Measurements from ENCODE around the gene MAPK1.

Gene MAPK1

GRCh38 chr22:21762712-21763581 is 104.5 kb downstream of the MAPK1 start:
- Histone ChIP-seq H4K20me1 (ENCODE audit: control insufficient read depth, insufficient read depth, low read depth, low read length) (no peaks in the 10 kb centered on the region), H3K9me3 (ENCODE audit: control insufficient read depth, insufficient read depth, low read length) (no peaks in the 10 kb centered on the region), H3K4me1 (ENCODE audit: control insufficient read depth, low read length) (no peaks in the 10 kb centered on the region), H3K9me2 (replicated peaks; ENCODE audit: control insufficient read depth, low read length) (no peaks in the 10 kb centered on the region), H3F3A (ENCODE audit: control insufficient read depth, insufficient read depth) (peaks cover 3% of the 10 kb centered on the region; the same call in 1 of the 2 replicates), H3K4me2 (ENCODE audit: low read length) (no peak overlapping the region), H3K4me3 (ENCODE audit: low read length) (no peak overlapping the region), H3K27me3 (ENCODE audit: control insufficient read depth, low read length) (no peaks in the 10 kb centered on the region), H3K36me3 (ENCODE audit: control insufficient read depth, low read length) (peaks cover 66% of the 10 kb centered on the region), H3K27ac (ENCODE audit: low read depth, low read length) (no peak overlapping the region), H3K79me2 (ENCODE audit: control insufficient read depth, low read length) (no peaks in the 10 kb centered on the region)
- TF ChIP-seq EZH2phosphoT487 (IDR thresholded peaks at IDR 0.05; ENCODE audit: borderline replicate concordance, low read length) (no peak), CTCF (IDR thresholded peaks at IDR 0.05; ENCODE audit: low read depth, low read length, poor library complexity, severe bottlenecking) (no peak)

- H3K4me2 ChIP-seq (ENCODE audit: low read length) = no peak overlapping the region
- no peaks in the 10 kb centered on the region for H3K27me3 ChIP-seq (ENCODE audit: control insufficient read depth, low read length)
- H3K79me2 ChIP-seq (ENCODE audit: control insufficient read depth, low read length) = no peaks in the 10 kb centered on the region
- peaks cover 3% of the 10 kb centered on the region; the same call in 1 of the 2 replicates for H3F3A ChIP-seq (ENCODE audit: control insufficient read depth, insufficient read depth)
- H3K36me3 ChIP-seq (ENCODE audit: control insufficient read depth, low read length) = peaks cover 60% of the 10 kb centered on the region
- H3K27ac ChIP-seq (ENCODE audit: low read depth, low read length) = no peak overlapping the region
- H4K20me1 ChIP-seq (ENCODE audit: control insufficient read depth, insufficient read depth, low read depth, low read length) = no peaks in the 10 kb centered on the region
- H3K9me2 ChIP-seq (replicated peaks; ENCODE audit: control insufficient read depth, low read length) = no peaks in the 10 kb centered on the region
- no peaks in the 10 kb centered on the region for H3K9me3 ChIP-seq (ENCODE audit: control insufficient read depth, insufficient read depth, low read length)
- TF ChIP-seq CTCF (IDR thresholded peaks at IDR 0.05; ENCODE audit: low read depth, low read length, poor library complexity, severe bottlenecking) = no peak
- TF ChIP-seq EZH2phosphoT487 (IDR thresholded peaks at IDR 0.05; ENCODE audit: borderline replicate concordance, low read length) = no peak
- no peak overlapping the region for H3K4me3 ChIP-seq (ENCODE audit: low read length)
- H3K4me1 ChIP-seq (ENCODE audit: control insufficient read depth, low read length) = no peaks in the 10 kb centered on the region
Observed at GRCh38 chr22:21761994-21762680, 105.3 kb downstream of the MAPK1 start.

GRCh38 chr22:21761086-21761485 is 106.4 kb downstream of the MAPK1 start:
- H3K4me1 ChIP-seq (ENCODE audit: control insufficient read depth, low read length) = no peaks in the 10 kb centered on the region
- no peak overlapping the region for H3K27ac ChIP-seq (ENCODE audit: low read depth, low read length)
- H3K9me2 ChIP-seq (replicated peaks; ENCODE audit: control insufficient read depth, low read length) = no peaks in the 10 kb centered on the region
- no peaks in the 10 kb centered on the region for H3K27me3 ChIP-seq (ENCODE audit: control insufficient read depth, low read length)
- no peak overlapping the region for H3K4me2 ChIP-seq (ENCODE audit: low read length)
- no peaks in the 10 kb centered on the region for H4K20me1 ChIP-seq (ENCODE audit: control insufficient read depth, insufficient read depth, low read depth, low read length)
- H3K9me3 ChIP-seq (ENCODE audit: control insufficient read depth, insufficient read depth, low read length) = no peaks in the 10 kb centered on the region
- no peaks in the 10 kb centered on the region for H3K79me2 ChIP-seq (ENCODE audit: control insufficient read depth, low read length)
- no peak overlapping the region for H3K4me3 ChIP-seq (ENCODE audit: low read length)
- H3K36me3 ChIP-seq (ENCODE audit: control insufficient read depth, low read length) = peaks cover 49% of the 10 kb centered on the region
- no peak for TF ChIP-seq CTCF (IDR thresholded peaks at IDR 0.05; ENCODE audit: low read depth, low read length, poor library complexity, severe bottlenecking)
- TF ChIP-seq EZH2phosphoT487 (IDR thresholded peaks at IDR 0.05; ENCODE audit: borderline replicate concordance, low read length) = no peak
- H3F3A ChIP-seq (ENCODE audit: control insufficient read depth, insufficient read depth) = peaks cover 4% of the 10 kb centered on the region; the same call in 1 of the 2 replicates

Data from DOHH2 (cell line).